Activated CD4-positive, alpha-beta memory T cell treated with anti-CD3 and anti-CD28 coated beads, Interleukin-2, amount 10 ng/mL, durations not matched to agents 7 days and 5 days (primary cell): ENCODE data around the gene VGLL3. TPM values are rescaled to one million over a fixed set of nuclear protein-coding genes. Genes with fewer than 3 reads are reported as not detected.
"Not testable (repeated sequence)": the region's sequence is repeated elsewhere in the genome, so short reads cannot be mapped to it uniquely, and the experiment has no call there.

Experiments
- CTCF ChIA-PET: fragments of 350-600 bp; sonication (Branson Sonifier 250); formaldehyde crosslinking; loops from one replicate; lab custom pipeline; 2021; ENCODE audit warnings: antibody characterized with exemption, inconsistent platforms; lab: Charles Lee
- POLR2A ChIA-PET: fragments of 350-600 bp; sonication (Branson Sonifier 250); formaldehyde crosslinking; loops from one replicate; lab custom pipeline; 2021; ENCODE audit warnings: antibody characterized with exemption; lab: Charles Lee
- DNase-seq: peaks from one replicate; pipeline ENCODE4 v3.0.0-alpha.2; 2020
- H3K27ac Mint-ChIP-seq: one replicate; pipeline ENCODE4 v1.8.0; 2021; ENCODE audit warnings: mild to moderate bottlenecking, mixed read lengths
- H3K27me3 Mint-ChIP-seq: one replicate; pipeline ENCODE4 v1.8.0; 2021; ENCODE audit warnings: mixed read lengths
- H3K36me3 Mint-ChIP-seq: one replicate; pipeline ENCODE4 v1.8.0; 2021; ENCODE audit warnings: low read depth, mixed read lengths
- H3K4me1 Mint-ChIP-seq: one replicate; pipeline ENCODE4 v1.8.0; 2021; ENCODE audit warnings: mixed read lengths
- H3K4me3 Mint-ChIP-seq: one replicate; pipeline ENCODE4 v1.8.0; 2021; ENCODE audit warnings: mild to moderate bottlenecking, mixed read lengths
- H3K9me3 Mint-ChIP-seq: one replicate; pipeline ENCODE4 v1.8.0; 2021; ENCODE audit warnings: mixed read lengths
- total RNA-seq, 2 experiments: library from RNA; stranded (reverse); gene quantifications; one replicate each; pipeline ENCODE4 v1.2.3, GENCODE V29; 2021

The VGLL3 gene
- total RNA-seq, 2 experiments from 2014 or later = not detected

DNA sequence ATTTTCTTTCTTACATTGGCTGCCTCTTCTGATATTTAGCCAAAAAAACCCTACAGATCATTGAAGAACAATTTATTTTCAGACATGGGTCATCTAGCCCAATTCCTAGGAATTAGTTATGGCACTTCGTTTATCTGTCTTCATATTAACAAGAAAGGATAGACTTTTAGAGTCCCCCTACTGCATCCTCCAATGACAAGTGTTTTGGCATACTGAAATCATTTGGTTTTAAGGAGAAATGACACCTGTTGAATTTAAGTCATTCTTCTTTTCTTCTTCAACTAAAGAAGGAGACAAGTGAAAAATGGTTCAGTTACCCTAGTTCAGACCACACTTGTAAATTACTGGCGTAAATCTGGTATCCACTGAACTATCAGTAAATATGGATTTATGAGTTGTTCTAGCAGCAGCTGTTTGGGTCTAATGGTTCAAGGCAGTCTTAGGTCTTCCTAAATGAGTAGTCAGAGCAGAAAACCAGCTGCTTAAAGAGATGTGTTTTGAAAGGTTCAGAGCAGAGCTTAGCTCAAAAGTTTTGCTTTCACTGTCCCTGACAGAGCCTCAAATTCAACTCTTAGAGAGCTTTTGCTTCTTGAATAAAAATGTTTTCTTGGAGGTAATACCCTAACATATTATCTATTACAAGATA lies 5.6 kb downstream of the VGLL3 start:
- CTCF ChIA-PET = no interaction called here
- no peak for DNase-seq

DNA sequence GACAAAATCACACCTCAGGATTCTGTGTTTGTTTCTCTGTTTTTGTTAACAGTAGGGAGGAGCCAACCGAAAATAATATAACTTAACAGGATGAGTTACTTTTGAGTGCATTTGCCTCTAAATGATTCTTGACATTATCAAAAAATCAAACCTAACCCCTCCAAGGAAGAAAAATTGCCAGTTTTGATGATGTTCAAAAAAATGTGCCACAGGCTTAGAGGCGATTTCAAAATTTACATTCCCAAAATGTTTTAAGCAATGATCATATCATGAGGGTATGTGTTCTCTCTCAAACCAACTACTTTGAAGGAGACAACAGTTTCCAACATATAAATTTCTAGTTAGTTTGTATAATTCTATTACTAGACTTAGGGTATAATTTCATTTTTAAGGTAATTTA lies 6.7 kb downstream of the VGLL3 start:
- no peak overlapping the region for H3K27ac Mint-ChIP-seq
- H3K4me1 Mint-ChIP-seq = no peaks in the 10 kb centered on the region
- no peak for DNase-seq
- H3K27me3 Mint-ChIP-seq = peaks cover 5% of the 10 kb centered on the region
- ChIA-PET POLR2A (no interaction called here), CTCF (no interaction called here)
- H3K36me3 Mint-ChIP-seq = no peaks in the 10 kb centered on the region
- H3K4me3 Mint-ChIP-seq = no peak overlapping the region
- no peaks in the 10 kb centered on the region for H3K9me3 Mint-ChIP-seq

More for the DNA sequence above, 5.6 kb downstream of the VGLL3 start:
- peaks cover 2% of the 10 kb centered on the region for H3K4me1 Mint-ChIP-seq
- no peaks in the 10 kb centered on the region for H3K36me3 Mint-ChIP-seq
- no peak overlapping the region for H3K4me3 Mint-ChIP-seq
- no peak overlapping the region for H3K27ac Mint-ChIP-seq
- peaks cover 13% of the 10 kb centered on the region for H3K27me3 Mint-ChIP-seq
- no peaks in the 10 kb centered on the region for H3K9me3 Mint-ChIP-seq
- POLR2A ChIA-PET = no interaction called here

DNA sequence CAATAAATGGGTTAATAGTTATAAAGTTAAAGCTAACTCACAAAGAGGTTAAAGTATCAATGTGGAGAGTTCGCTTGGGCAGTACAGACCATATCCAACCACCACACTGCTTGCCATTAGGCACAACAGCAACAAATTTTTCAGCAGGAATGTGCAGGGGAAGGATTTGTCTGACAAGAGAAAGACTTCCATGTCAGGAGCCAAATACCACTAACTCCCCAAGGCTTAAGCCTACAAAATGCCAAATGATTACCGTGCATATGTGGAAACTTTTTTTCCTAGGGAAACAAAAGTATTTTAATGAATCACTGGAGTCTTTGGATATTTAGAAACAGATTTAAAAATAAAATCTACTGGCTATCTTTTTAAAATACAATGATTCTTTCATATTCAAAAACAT lies 8.1 kb downstream of the VGLL3 start:
- H3K27ac Mint-ChIP-seq = no peak overlapping the region
- no peaks in the 10 kb centered on the region for H3K27me3 Mint-ChIP-seq
- CTCF ChIA-PET = no interaction called here
- POLR2A ChIA-PET = no interaction called here
- no peak overlapping the region for H3K4me3 Mint-ChIP-seq
- H3K9me3 Mint-ChIP-seq = no peaks in the 10 kb centered on the region
- no peak for DNase-seq
- no peaks in the 10 kb centered on the region for H3K4me1 Mint-ChIP-seq
- no peaks in the 10 kb centered on the region for H3K36me3 Mint-ChIP-seq

DNA sequence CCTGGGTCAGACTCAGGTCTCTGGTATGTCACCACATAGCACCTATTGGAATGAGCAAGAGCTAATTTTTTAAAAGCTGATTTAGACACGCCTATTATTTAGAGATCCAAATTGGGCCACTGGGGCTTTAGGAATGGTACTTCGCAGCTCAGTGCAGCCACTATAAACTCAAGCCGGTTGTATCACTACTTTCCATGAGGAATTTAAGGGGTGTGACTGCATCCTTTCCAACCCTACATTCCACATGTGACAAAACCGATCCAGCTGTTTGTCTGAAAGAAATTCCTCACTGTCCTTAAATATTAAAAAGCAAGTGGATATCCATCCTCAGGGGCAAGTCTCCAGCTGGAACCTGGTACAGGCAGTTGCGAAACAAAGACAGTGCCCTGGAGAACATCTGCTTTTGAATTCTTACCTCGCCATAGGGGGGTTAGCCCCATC lies 12.8 kb downstream of the VGLL3 start:
- Mint-ChIP-seq H3K27ac (no peak overlapping the region), H3K4me1 (no peaks in the 10 kb centered on the region), H3K4me3 (no peak overlapping the region), H3K9me3 (no peaks in the 10 kb centered on the region), H3K27me3 (no peaks in the 10 kb centered on the region), H3K36me3 (no peaks in the 10 kb centered on the region)
- DNase-seq = no peak
- POLR2A ChIA-PET = no interaction called here
- CTCF ChIA-PET = no interaction called here

DNA sequence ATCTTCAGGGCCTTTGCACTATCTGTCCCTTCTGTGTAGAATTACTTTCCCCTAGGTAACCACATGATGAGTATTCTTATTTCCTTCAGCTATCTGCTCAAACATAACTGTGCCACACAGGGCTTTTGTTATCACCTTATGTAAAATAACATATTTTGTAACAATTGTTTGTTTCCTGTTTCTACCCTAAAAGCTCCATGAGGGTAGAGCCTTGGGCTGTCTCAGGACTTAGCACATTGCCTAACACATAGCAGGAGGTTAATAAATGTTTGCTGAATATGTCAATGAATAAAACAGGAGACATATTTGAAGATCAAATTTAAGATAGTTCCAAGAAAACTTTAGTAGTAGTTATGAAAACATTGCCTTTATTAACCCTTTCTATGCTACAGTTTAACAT lies 14.7 kb downstream of the VGLL3 start:
- Mint-ChIP-seq H3K36me3 (no peaks in the 10 kb centered on the region), H3K27me3 (no peaks in the 10 kb centered on the region), H3K9me3 (no peaks in the 10 kb centered on the region), H3K4me1 (no peaks in the 10 kb centered on the region), H3K27ac (no peak overlapping the region), H3K4me3 (no peak overlapping the region)
- DNase-seq = no peak
- ChIA-PET CTCF (no interaction called here), POLR2A (no interaction called here)

DNA sequence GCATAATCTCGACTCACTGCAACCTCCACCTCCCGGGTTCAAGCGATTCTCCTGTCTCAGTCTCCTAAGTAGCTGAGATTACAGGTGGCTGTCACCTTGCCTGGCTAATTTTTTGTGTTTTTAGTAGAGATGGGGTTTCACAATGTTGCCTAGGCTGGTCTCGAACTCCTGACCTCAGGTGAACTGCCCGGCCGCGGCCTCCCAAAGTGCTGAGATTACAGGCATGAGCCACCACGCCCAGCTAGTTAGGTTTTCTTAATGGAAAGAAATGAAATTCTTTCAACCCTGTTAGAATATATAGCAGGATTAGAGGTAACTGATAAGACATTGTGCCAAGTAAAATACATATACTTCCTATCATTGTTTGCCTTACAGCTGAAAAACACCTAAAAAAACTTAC lies 16.8 kb downstream of the VGLL3 start:
- CTCF ChIA-PET, H3K4me3 Mint-ChIP-seq, DNase-seq, H3K27ac Mint-ChIP-seq, H3K9me3 Mint-ChIP-seq, H3K4me1 Mint-ChIP-seq, POLR2A ChIA-PET, H3K36me3 Mint-ChIP-seq, H3K27me3 Mint-ChIP-seq: not testable (repeated sequence)

DNA sequence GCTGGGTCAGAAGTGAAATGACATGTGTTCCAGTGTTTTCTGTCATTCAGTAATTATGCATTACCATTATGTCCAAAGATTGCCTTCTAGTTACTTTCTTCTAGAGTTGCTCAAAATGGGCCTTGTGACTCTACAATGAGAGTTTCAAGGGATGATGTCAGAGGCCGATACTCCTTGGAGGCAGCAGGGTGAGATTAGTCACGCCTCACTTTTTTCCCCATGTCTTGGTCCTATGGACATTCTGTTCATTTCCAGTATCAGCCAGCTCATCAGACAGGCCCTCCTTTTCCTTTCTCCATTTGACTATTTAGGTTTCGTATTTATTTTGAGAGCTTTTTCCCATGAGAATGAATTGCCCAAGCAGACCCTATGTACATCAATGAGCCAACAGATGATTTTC lies 17.5 kb downstream of the VGLL3 start:
- H3K27ac Mint-ChIP-seq = no peak overlapping the region

DNA sequence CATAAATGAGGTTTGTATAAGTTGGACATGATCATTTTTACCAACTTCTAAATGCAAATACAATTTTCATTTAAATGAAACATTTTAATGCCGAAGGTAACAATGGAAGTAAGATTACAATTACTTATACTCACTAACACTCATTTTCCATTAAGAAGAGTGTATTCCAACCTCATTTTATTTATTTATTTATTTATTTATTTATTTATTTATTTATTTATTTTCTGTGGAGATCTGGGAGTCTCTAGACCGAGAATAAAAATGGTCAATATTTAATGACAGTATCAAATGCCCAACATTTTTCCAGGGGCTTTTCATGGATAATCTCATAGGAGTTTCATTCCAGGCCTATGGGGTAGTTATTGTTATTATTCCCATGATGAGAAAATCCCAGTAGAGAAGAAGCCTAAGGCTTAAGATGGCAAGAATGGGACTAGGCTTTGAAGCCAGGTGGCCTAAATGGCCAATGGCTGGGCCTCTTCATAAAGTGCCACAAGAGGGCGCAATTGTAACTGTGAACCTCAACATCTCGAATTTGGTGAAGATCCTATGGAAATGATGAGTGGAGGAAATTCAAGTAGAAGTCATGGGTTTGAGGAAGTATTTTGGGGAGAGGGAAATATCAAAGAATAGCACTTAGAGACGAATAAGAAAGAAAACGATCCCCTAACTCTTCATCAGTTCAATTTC lies 21.3 kb downstream of the VGLL3 start:
- DNase-seq = no peak
- Mint-ChIP-seq H3K4me1 (no peaks in the 10 kb centered on the region), H3K27me3 (no peaks in the 10 kb centered on the region), H3K4me3 (no peak overlapping the region), H3K27ac (no peak overlapping the region), H3K36me3 (no peaks in the 10 kb centered on the region), H3K9me3 (no peaks in the 10 kb centered on the region)
- ChIA-PET CTCF (no interaction called here), POLR2A (no interaction called here)

More for the DNA sequence above, 17.5 kb downstream of the VGLL3 start:
- no peak overlapping the region for H3K4me3 Mint-ChIP-seq
- H3K36me3 Mint-ChIP-seq = no peaks in the 10 kb centered on the region
- no peaks in the 10 kb centered on the region for H3K27me3 Mint-ChIP-seq
- ChIA-PET POLR2A (no interaction called here), CTCF (no interaction called here)
- H3K9me3 Mint-ChIP-seq = no peaks in the 10 kb centered on the region
- DNase-seq = no peak
- no peaks in the 10 kb centered on the region for H3K4me1 Mint-ChIP-seq

DNA sequence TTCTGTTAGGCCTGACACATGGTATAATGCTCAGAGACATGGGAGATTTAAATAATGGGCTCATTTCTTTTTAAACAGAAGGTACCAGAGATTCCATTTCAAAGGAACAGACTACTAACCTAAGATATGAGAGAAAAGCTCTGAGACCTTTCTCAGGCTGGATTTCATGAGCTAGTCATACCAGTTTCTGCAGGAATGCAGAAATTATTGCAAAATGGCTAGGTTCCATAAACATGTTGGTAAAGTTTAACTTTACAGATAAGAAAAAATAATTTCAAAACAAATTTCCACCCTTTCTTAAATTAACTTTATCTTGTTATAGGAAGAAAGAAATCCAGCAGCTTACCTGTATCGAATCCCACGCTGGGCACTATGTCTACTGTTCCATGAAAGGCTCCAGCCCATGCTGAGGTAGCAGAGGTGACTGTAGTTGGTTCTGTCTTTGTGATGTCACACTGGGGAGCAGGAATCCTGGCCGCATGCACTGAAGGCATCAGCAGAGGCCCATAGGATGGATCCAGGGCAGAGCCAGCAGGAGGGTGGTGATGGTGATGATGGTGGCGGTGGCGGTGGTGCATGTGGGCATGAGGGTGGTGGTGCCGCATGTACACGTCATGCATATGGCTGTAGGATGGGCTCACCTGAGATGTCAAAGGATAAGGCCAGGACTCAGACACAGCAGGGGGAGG lies 22.6 kb downstream of the VGLL3 start:
- H3K27ac Mint-ChIP-seq = no peak overlapping the region
- ChIA-PET CTCF (interaction anchor here (1.1 to 1.2 kb wide), 2 partner anchors 25 to 199 kb away, joined by 3 to 4 read pairs; no protein-coding TSS in a partner anchor), POLR2A (no interaction called here)
- H3K27me3 Mint-ChIP-seq = no peaks in the 10 kb centered on the region
- no peak overlapping the region for H3K4me3 Mint-ChIP-seq
- H3K36me3 Mint-ChIP-seq = no peaks in the 10 kb centered on the region
- no peak for DNase-seq
- no peaks in the 10 kb centered on the region for H3K9me3 Mint-ChIP-seq
- no peaks in the 10 kb centered on the region for H3K4me1 Mint-ChIP-seq

DNA sequence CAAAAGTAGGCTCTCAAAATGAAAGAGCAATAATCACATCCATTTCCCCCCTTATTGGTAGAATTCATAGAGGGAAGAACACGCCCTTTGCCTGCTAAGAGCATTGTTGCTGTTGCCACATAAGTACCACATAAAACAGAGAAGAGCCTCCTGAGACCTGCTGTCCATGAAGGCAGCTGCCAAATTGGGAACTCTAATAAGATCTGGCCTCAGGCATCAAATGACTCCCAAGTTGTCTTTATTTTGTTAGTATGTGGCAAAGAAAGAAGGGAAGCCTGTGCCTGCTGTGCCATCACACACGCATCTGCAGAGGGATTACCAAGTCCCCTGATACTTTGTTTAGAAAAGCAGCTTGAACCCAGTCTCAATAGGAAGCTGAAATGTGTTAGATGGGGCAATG lies 23.9 kb downstream of the VGLL3 start:
- DNase-seq = no peak
- Mint-ChIP-seq H3K27ac (no peak overlapping the region), H3K27me3 (no peaks in the 10 kb centered on the region), H3K4me3 (no peak overlapping the region), H3K9me3 (no peaks in the 10 kb centered on the region), H3K4me1 (no peaks in the 10 kb centered on the region), H3K36me3 (no peaks in the 10 kb centered on the region)
- CTCF ChIA-PET = interaction anchor here (1.1 kb wide), 1 partner anchor 200 kb away, joined by 4 read pairs; no protein-coding TSS in a partner anchor
- POLR2A ChIA-PET = no interaction called here

DNA sequence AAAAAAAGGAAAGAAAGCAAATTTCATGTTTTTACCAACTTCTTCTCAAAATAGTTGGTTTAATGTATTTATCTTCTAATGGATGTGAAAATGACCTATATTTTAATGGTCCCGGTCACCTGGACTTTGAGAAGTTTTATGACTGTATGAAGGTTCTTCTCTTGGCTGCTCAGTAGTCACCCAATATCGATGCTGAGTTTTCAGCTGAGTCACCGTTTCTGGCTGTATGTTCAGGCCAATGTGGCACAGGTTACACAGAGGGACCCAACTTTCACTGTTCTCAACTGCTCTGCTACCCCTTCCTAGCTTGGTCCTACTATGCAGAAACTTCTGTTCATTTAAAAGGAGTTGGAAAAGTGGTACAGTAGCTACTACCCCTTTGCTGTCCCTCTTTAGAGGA lies 25.8 kb downstream of the VGLL3 start:
- Mint-ChIP-seq H3K9me3 (no peaks in the 10 kb centered on the region), H3K27ac (no peak overlapping the region), H3K4me3 (no peak overlapping the region), H3K4me1 (no peaks in the 10 kb centered on the region), H3K27me3 (no peaks in the 10 kb centered on the region), H3K36me3 (no peaks in the 10 kb centered on the region)
- POLR2A ChIA-PET = no interaction called here
- CTCF ChIA-PET = no interaction called here
- DNase-seq = no peak

DNA sequence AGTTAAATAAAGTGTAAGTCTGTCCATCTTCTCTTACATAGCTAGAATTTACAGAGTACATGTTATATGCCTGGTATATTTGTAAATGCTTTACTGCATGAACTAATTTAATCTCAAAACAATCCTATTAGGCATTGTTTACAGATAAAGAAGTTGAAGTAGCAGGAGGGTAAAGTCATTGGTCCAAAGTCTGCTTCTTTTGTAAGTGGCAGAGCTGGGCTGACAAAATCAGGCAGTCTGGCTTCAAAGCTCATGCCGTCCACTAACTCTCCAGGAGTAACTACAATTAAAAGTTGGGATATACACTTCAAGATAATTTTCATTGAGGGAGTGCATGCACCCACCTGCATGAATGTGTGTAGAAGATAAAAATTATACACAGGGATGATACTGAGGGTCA lies 27.3 kb downstream of the VGLL3 start:
- DNase-seq = no peak
- Mint-ChIP-seq H3K36me3 (no peaks in the 10 kb centered on the region), H3K4me3 (no peak overlapping the region), H3K4me1 (no peaks in the 10 kb centered on the region), H3K9me3 (no peaks in the 10 kb centered on the region), H3K27ac (no peak overlapping the region), H3K27me3 (no peaks in the 10 kb centered on the region)
- CTCF ChIA-PET = no interaction called here
- POLR2A ChIA-PET = no interaction called here

DNA sequence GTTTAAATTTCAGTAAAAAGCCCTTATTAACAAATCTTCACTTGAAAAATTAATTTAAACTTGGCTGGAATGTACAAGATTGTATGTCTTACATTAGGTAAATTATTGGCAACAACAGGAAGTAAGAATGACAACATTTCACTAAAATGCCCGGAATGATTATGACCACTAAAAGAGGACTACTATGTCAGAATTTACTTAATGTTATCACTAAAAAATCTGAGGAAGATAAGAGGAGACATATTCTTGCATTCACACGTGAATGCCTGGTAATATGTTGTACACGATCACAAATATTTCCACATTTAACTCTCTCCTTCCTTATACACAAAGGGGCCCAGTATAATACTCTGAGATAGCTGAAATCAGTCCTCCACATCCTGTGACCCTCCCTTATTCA lies 29.7 kb downstream of the VGLL3 start:
- Mint-ChIP-seq H3K4me3 (no peak overlapping the region), H3K27me3 (no peaks in the 10 kb centered on the region), H3K9me3 (no peaks in the 10 kb centered on the region), H3K4me1 (no peaks in the 10 kb centered on the region), H3K36me3 (no peaks in the 10 kb centered on the region), H3K27ac (no peak overlapping the region)
- ChIA-PET CTCF (interaction anchor here (0.9 kb wide), 1 partner anchor 207 kb away, joined by 4 read pairs; no protein-coding TSS in a partner anchor), POLR2A (no interaction called here)
- DNase-seq = no peak
